ENCODE results near the gene LPCAT2. TPM values are rescaled to one million over a fixed set of nuclear protein-coding genes. Genes with fewer than 3 reads are reported as not detected.

Gene LPCAT2
- total RNA-seq, 4 donors from 2014 or later = 8.0 to 27.1 (median 18.0) TPM

DNA sequence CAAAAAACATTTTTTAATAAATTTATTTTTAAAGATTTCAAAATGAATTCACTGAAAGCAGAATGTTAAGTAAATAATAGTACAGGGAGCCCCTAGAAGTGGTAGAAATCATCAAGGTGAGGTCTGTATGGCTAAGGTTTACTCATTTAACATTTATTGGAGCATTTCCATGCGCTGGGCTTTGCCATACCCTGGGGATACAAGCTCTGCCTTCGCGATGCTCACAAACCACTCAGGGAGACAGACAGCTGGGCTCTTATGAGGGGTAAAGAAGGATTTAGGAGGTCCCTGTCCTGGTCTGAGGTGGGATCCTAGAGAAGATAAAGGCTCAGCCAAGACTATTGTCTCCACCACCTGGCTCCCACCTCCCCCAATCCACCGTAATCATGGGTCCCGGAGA is 11.3 kb upstream of the LPCAT2 start:
- Histone ChIP-seq H3K27ac (no peak overlapping the region), H3K4me1 (peaks cover 0 to 88% (median 19%) of the 10 kb centered on the region in 3 donors), H3K27me3 (no peaks in the 10 kb centered on the region), H3K36me3 (peaks cover 0 to 32% of the 10 kb centered on the region in 2 donors), H3K4me3 (no peak overlapping the region), H3K9me3 (no peaks in the 10 kb centered on the region)
- WGBS, 2 donors (ENCODE audit: low coverage in 1 of 2) = 94 to 100% methylated on average over 1 to 3 of the region's 5 CpGs
- no peak for TF ChIP-seq POLR2AphosphoS5 (IDR thresholded peaks at IDR 0.05)
- TF ChIP-seq, protein P1, sequence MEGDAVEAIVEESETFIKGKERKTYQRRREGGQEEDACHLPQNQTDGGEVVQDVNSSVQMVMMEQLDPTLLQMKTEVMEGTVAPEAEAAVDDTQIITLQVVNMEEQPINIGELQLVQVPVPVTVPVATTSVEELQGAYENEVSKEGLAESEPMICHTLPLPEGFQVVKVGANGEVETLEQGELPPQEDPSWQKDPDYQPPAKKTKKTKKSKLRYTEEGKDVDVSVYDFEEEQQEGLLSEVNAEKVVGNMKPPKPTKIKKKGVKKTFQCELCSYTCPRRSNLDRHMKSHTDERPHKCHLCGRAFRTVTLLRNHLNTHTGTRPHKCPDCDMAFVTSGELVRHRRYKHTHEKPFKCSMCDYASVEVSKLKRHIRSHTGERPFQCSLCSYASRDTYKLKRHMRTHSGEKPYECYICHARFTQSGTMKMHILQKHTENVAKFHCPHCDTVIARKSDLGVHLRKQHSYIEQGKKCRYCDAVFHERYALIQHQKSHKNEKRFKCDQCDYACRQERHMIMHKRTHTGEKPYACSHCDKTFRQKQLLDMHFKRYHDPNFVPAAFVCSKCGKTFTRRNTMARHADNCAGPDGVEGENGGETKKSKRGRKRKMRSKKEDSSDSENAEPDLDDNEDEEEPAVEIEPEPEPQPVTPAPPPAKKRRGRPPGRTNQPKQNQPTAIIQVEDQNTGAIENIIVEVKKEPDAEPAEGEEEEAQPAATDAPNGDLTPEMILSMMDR (IDR thresholded peaks at IDR 0.05) = no peak
- no peak for ATAC-seq

DNA sequence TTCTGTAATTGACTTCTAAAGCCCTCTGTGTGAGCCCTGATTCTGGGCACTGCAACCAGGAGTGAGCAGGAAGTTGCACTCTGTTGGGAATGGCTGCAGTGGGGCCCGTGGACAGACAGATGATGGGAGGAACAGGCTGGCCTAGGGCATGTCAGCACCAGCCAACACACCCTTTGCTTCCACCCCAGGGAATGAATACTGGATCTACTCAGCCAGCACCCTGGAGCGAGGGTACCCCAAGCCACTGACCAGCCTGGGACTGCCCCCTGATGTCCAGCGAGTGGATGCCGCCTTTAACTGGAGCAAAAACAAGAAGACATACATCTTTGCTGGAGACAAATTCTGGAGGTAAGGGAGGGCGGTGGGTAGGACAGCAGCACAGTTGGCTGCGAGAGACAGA is 10.8 kb upstream of the LPCAT2 start:
- WGBS, 2 donors (ENCODE audit: low coverage in 1 of 2) = 100% methylated on average over 4 of the region's 6 CpGs; no CpG with 5 or more reads in 1 of the 2 donors

DNA sequence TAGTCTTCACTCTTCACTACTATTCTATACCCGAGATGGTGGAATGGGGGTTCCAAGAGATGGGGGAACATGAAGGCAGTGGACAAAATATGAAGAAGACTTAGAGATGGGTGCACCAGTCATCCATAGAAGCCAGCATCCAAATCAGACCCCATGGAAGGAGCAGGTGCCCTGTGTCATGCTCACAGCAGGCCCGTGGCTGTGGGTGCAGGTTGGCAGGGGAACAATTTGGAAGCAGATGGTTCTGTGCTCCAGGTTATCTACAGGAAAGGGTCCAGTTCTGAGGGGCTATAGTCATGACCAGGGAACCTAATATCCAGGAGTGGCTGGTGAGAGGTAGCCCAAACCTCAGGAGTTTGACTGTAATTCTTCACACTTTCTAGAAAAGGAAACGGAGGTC is 9.6 kb upstream of the LPCAT2 start:
- no peak for ATAC-seq
- H3K4me1 ChIP-seq = peaks cover 0 to 90% (median 30%) of the 10 kb centered on the region in 3 donors

More for the DNA sequence above, 10.8 kb upstream of the LPCAT2 start:
- Histone ChIP-seq H3K4me3 (no peak overlapping the region), H3K9me3 (no peaks in the 10 kb centered on the region), H3K4me1 (peaks cover 0 to 89% (median 25%) of the 10 kb centered on the region in 3 donors), H3K27ac (no peak overlapping the region), H3K36me3 (peaks cover 0 to 27% of the 10 kb centered on the region in 2 donors), H3K27me3 (no peaks in the 10 kb centered on the region)
- TF ChIP-seq, protein P1 (IDR thresholded peaks at IDR 0.05) = no peak
- TF ChIP-seq POLR2AphosphoS5 (IDR thresholded peaks at IDR 0.05) (no peak), POLR2A (IDR thresholded peaks at IDR 0.05) (no peak), EP300 (IDR thresholded peaks at IDR 0.05) (no peak)
- no peak for ATAC-seq

DNA sequence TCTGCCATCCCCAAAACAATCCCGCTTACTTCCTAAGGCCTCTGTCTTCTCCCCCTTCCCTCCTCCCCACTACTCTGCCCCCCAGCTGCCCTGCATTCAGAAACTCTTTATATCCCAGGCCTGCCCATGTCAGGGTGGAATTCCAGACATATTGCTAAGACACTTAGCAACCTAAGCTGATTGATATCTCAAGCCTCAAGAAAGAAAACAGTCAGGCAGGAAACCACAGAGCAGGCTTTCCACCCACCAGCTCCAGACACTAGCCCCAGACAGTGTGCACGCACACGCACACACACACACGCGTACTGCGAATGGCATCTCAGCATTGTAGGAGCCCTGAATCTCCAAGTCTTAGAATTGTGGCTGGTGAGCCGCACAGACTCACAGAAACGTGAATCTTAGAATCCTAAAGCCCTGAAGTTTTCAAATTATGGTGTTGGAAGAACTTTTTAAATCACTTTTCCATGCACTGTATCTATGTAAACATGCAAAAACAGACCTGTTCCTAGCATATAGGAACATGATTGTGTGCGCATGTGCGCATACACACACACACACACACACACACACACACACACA is 8.8 kb upstream of the LPCAT2 start:
- no peak overlapping the region for H3K4me3 ChIP-seq
- peak overlapping the region in 1 of 4 donors; percentile 28 for H3K27ac ChIP-seq
- 48 to 54% methylated on average over 5 to 10 of the region's 10 CpGs for WGBS, 2 donors (ENCODE audit: low coverage in 1 of 2)
- peaks cover 0 to 26% of the 10 kb centered on the region in 2 donors for H3K36me3 ChIP-seq
- no peaks in the 10 kb centered on the region for H3K27me3 ChIP-seq
- ATAC-seq = no peak
- TF ChIP-seq, protein P1 (IDR thresholded peaks at IDR 0.05) = no peak
- TF ChIP-seq EP300 (IDR thresholded peaks at IDR 0.05) (no peak), POLR2AphosphoS5 (IDR thresholded peaks at IDR 0.05) (no peak)
- no peaks in the 10 kb centered on the region for H3K9me3 ChIP-seq
- H3K4me1 ChIP-seq = peaks cover 0 to 84% (median 25%) of the 10 kb centered on the region in 3 donors

More for the DNA sequence above, 9.6 kb upstream of the LPCAT2 start:
- no peak for TF ChIP-seq POLR2A (IDR thresholded peaks at IDR 0.05)
- TF ChIP-seq, protein P1 (IDR thresholded peaks at IDR 0.05) = no peak
- TF ChIP-seq EP300 (IDR thresholded peaks at IDR 0.05) = no peak
- TF ChIP-seq POLR2AphosphoS5 (IDR thresholded peaks at IDR 0.05) = no peak
- Histone ChIP-seq H3K36me3 (peaks cover 0 to 26% of the 10 kb centered on the region in 2 donors), H3K9me3 (no peaks in the 10 kb centered on the region), H3K27me3 (no peaks in the 10 kb centered on the region), H3K4me3 (no peak overlapping the region), H3K27ac (no peak overlapping the region)
- 77% methylated on average over 3 of the region's 3 CpGs; no CpG with 5 or more reads in 1 of the 2 donors for whole genome bisulfite sequencing, 2 donors (ENCODE audit: low coverage in 1 of 2)

DNA sequence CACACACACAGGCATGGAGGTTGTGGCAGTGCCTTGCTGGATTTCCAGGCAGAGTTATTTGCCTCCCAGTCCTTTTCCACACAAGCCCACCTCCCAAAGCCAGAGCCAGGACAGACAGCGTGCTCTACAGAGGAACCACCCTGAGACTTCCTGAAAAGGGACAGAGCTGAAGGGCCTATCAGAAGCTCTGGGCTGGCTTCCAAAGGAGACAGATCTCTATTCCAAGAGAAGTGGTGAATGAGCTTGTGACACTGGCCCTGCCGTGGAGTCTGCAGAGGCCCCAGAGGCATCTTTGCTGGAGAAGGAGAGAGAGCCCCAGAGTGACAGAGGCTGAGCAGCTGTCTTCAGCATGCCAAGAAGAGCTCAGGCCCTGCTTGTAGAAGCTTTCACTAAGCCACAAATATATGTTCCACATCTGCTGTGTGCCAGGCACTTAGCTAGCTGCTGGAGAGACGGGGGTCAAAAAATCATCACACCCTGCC is 8.3 kb upstream of the LPCAT2 start:
- Histone ChIP-seq H3K36me3 (peaks cover 0 to 31% of the 10 kb centered on the region in 2 donors), H3K4me1 (peaks cover 0 to 79% (median 23%) of the 10 kb centered on the region in 3 donors), H3K4me3 (no peak overlapping the region), H3K27me3 (no peaks in the 10 kb centered on the region), H3K27ac (peak overlapping the region in 1 of 4 donors; percentile 28), H3K9me3 (no peaks in the 10 kb centered on the region)
- whole genome bisulfite sequencing, 2 donors (ENCODE audit: low coverage in 1 of 2) = 0% methylated on average over 1 of the region's 3 CpGs; no CpG with 5 or more reads in 1 of the 2 donors
- TF ChIP-seq POLR2AphosphoS5 (IDR thresholded peaks at IDR 0.05) = no peak
- TF ChIP-seq EP300 (IDR thresholded peaks at IDR 0.05) = no peak
- TF ChIP-seq, protein P1 (IDR thresholded peaks at IDR 0.05) = no peak
- no peak for TF ChIP-seq POLR2A (IDR thresholded peaks at IDR 0.05)
- peak; percentile 35 for ATAC-seq

All from gastroesophageal sphincter (tissue), 4 donors.